G401.6 (cell line): ENCODE results near the gene PARD3.
"Not testable (repeated sequence)": the region's sequence is repeated elsewhere in the genome, so short reads cannot be mapped to it uniquely, and the experiment has no call there.

Experiments used
- FAIRE-seq: peaks from 2 replicates; lab custom pipeline; 2012; peaks lifted over from hg19 to GRCh38; lab: Jason Lieb, UNC

PARD3 gene

DNA sequence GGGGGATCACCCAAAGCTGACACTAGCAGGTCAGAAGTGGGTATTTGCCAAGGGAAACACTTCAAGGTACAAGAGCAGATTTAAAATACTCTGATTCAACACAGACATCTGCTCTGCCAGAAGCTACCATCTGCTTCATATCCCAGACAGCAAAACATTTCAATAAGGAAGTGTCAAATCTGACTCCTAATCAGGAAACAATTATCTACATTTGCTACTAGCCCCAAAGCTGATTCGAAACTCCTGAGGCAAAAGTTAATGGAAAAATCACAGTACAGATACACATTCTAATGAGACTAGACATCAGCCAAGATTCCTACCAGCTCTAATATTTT, 48.9 kb downstream of the PARD3 start:
- no peak for FAIRE-seq

DNA sequence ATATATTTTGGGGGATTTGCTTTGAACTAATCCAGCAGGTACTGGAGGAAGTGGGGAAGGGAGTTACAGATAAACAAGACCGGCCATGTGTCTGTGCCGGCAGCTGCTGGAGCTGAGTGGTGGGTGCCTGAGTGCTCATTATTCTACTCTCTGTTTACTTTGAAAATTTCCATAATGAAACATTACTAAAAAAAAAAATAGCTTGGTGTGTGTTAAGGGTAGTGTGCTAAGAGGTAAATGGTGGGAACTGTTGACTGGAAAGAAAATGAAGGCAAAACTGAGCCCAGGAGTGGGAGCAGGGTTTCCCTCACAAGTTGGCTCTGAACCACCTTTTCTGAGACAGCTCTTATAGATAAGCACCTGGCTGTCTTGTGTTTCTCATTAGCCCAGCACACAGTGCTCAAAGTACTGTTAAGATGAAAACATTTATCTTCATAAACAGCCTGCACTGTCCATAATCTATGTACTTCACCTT, 50.6 kb downstream of the PARD3 start:
- FAIRE-seq: no peak

- FAIRE-seq: no peak
Measured at GRCh38 chr10:34762603-34763299, 52.3 kb downstream of the PARD3 start.

DNA sequence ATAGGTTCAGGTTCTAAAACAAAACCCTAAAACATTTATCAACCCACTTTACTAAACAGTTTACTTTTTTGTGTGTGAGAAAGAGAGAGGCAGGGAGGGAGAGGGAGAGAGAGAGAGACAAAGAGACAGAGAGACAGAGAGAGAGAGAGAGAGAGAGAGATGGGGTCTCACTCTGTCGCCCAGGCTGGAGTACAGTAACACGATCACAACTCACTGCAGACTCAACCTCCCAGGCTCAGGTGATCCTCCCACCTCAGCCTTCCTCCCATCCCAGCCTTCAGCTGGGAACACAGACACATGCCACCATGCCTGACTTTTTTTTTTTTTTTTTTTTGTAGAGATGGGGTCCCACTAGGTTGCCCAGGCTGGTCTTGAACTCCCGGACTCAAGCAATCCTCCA, 52.9 kb downstream of the PARD3 start:
- no peak for FAIRE-seq

DNA sequence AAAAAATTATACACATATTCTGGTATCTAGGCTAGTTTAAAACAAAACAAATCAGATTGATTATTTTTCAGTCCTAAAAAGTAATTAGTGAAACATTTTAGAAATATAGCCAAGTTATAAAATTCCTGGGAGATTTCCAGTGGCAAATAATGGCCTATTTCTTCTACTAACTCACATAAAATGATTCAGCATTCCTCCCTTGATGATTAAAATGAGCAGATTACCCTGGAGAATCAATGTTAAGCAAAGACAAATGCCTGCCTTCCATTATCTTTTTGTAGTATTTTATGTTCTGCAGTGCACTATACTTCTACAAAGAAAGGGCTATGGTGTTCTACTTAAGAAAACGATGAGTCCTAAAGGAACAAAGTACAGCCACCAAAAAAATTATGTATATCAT, 53.6 kb downstream of the PARD3 start:
- FAIRE-seq: no peak

GRCh38 chr10:34760606-34761005, 54.5 kb downstream of the PARD3 start:
- FAIRE-seq: no peak

- no peak for FAIRE-seq
Measured at GRCh38 chr10:34759837-34760215, 55.3 kb downstream of the PARD3 start.

GRCh38 chr10:34759161-34759836, 55.8 kb downstream of the PARD3 start:
- FAIRE-seq: no peak

GRCh38 chr10:34758447-34758996, 56.6 kb downstream of the PARD3 start:
- no peak for FAIRE-seq

GRCh38 chr10:34757933-34758332, 57.2 kb downstream of the PARD3 start:
- no peak for FAIRE-seq

DNA sequence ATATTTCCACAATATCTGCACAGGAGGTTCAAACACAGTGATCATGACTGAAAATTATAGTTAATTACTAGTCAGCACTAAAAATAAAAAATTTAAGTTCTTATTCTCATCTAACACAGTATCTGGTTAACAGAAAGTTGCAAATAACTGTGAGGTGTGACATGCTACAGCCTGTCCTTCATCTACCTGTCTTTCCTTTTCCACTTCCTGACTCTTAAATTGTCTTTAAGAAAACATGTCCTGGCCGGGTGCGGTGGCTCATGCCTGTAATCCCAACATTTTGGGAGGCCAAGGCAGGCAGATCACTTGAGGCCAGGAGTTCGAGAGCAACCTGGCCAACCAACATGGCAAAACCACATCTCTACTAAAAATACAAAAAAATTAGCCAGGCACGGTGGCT, 57.9 kb downstream of the PARD3 start:
- FAIRE-seq: not testable (repeated sequence)

- no peak for FAIRE-seq
Measured at GRCh38 chr10:34756584-34756983, 58.5 kb downstream of the PARD3 start.

- no peak for FAIRE-seq
Measured at GRCh38 chr10:34753014-34753757, 61.9 kb downstream of the PARD3 start.

GRCh38 chr10:34751272-34751671, 63.8 kb downstream of the PARD3 start:
- no peak for FAIRE-seq

DNA sequence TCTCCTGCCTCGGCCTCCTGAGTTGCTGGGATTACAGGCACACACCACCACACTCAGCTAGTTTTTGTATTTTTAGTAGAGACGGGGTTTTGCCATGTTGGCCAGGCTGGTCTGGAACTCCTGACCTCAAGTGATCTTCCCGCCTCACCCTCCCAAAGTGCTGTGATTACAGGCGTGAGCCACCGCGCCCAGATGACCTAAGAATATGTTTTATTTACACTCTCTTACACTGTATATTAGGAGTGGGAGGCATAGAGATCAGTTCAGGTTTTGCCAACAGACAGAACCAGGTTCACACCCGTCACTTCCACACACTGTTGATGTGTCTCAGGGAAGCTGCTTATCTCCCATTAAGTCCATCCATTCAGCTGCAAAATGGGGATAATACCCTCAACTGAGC, 64.3 kb downstream of the PARD3 start:
- not testable (repeated sequence) for FAIRE-seq

- no peak for FAIRE-seq
Measured at GRCh38 chr10:34748767-34749166, 66.3 kb downstream of the PARD3 start.

DNA sequence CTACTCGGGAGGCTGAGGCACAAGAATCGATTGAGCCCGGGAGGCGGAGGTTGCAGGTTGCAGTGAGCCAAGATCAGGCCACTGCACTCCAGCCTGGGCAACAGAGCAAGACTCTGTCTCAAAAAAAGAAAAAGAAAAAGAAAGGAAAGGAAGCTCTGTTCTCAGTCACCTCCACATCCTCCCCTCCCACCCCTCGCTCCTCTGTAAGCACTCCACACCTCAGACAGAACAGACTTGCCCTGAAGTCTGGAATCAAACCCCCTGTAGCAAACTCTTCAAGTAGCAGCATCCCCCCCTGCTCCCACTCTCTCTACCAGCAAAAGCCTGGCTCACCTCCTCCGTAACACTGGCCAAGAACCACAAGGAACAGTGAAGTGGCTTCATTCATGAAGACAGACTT, 66.7 kb downstream of the PARD3 start:
- FAIRE-seq: no peak

DNA sequence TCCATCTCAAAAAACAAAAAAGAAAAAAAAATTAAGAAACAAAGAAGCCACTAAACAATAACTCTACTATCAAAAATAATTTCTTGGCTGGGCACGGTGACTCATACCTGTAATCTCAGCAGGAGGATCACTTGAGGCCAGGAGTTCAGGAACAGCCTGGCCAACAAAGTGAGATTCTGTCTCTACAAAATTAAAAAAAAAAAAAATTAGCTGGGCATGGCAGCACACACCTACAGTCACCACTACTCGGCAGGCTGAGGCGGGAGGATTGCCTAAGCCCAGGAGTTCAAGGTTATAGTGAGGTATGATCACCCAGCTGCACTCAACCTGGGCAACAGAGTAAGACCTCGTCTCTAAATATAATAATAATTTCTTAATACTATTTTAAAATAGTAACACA, 69.0 kb downstream of the PARD3 start:
- no peak for FAIRE-seq

GRCh38 chr10:34745244-34745643, 69.9 kb downstream of the PARD3 start:
- FAIRE-seq: no peak

GRCh38 chr10:34744590-34744989, 70.5 kb downstream of the PARD3 start:
- no peak for FAIRE-seq

DNA sequence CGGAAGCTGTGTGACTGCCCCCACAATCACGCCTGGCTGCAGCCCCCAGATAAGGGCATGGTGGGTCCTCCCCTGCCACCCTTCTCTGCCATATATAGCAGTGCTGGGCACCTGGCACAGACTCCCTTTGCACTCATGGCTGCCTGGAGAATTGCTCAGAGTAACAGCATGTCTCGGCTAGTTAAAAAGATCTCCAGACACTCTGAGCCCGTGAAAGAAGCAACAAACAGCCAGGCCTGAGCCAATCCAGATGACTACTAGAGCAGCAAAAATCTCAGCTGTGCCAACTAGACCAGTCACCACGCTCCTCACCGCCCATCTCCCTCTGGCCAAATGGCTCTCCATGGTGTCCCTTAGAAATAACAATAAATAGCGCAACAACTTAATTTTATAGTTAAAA, 71.3 kb downstream of the PARD3 start:
- no peak for FAIRE-seq

GRCh38 chr10:34742456-34742855, 72.6 kb downstream of the PARD3 start:
- FAIRE-seq: no peak

DNA sequence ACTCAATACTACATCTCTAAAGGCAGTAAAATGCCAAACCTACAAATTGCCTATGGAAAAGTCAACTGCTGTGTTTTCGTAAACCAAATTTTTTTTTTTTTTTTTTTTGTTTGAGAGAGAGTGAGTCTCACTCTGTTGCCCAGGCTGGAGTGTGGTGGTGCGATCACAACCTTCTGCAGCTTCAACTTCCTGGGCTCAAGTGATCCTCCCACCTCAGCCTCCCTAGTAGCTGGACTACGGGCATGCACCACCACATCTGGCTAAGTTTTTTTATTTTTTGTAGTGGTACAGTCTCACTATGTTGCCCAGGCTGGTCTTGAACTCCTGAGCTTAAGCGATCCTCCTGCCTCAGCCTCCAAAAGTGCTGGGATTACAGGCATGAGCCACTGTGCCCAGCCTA, 74.0 kb downstream of the PARD3 start:
- FAIRE-seq: not testable (repeated sequence)
